ENCODE data around the gene MSRB1. TPM values are rescaled to one million over a fixed set of nuclear protein-coding genes. Genes with fewer than 3 reads are reported as not detected.

MSRB1 gene
- total RNA-seq, 1 experiment from 2014 or later = 18.3 TPM

- Histone ChIP-seq H3K4me2 (ENCODE audit: low read length) (no peak overlapping the region), H3K27ac (ENCODE audit: low read depth, low read length) (no peak overlapping the region), H3K79me2 (ENCODE audit: insufficient read depth, low read length) (peaks cover 36% of the 10 kb centered on the region), H2AFZ (ENCODE audit: low read depth, low read length, poor library complexity, severe bottlenecking) (no peak overlapping the region), H3K27me3 (ENCODE audit: insufficient read depth, low read length) (no peaks in the 10 kb centered on the region), H3K9ac (ENCODE audit: low read length) (no peak overlapping the region), H3K4me3 (replicated peaks in 1 of 2; ENCODE audit: low read depth in 1 of 2, low read length in 2 of 2) (no peak overlapping the region), H3K9me3 (ENCODE audit: control insufficient read depth in 1 of 2, insufficient read depth in 1 of 2, low read depth in 1 of 2, low read length in 2 of 2) (no peaks in the 10 kb centered on the region), H3K36me3 (ENCODE audit: control insufficient read depth in 1 of 2, insufficient read depth in 2 of 2, low read length in 2 of 2) (peaks cover 0 to 41% of the 10 kb centered on the region in 2 experiments; a peak in 2 of 4 replicates), H4K20me1 (ENCODE audit: insufficient read depth) (no peaks in the 10 kb centered on the region), H3K9me2 (ENCODE audit: insufficient read depth) (no peaks in the 10 kb centered on the region), H3K4me1 (ENCODE audit: control insufficient read depth in 1 of 2, insufficient read depth in 2 of 2, low read length in 2 of 2) (peaks cover 21 to 48% of the 10 kb centered on the region in 2 experiments)
- CTCF ChIA-PET = no interaction called here
- no TSS peak for BruUV-seq (replicated peaks)
- RAD21 ChIA-PET (ENCODE audit: low non-redundant PET in 1 of 2, low total read pairs in 2 of 2, uncharacterized antibody in 2 of 2, unreplicated experiment in 2 of 2) = no interaction called here
- intact Hi-C loops (cut with micrococcal nuclease) = no loop called here
- TF ChIP-seq ZBTB33 (IDR thresholded peaks at IDR 0.05; ENCODE audit: extremely low read depth, insufficient replicate concordance, low read length) (no peak), EGR1 (IDR thresholded peaks at IDR 0.05; ENCODE audit: low read depth) (no peak), CTCF (IDR thresholded peaks at IDR 0.05 in 2 of 3, conservative IDR thresholded peaks at IDR 0.05 in 1 of 3; ENCODE audit: borderline replicate concordance in 1 of 3, insufficient read depth in 1 of 3, low read depth in 2 of 3, low read length in 2 of 3) (no peak), RAD21 (IDR thresholded peaks at IDR 0.05; ENCODE audit: low read depth) (no peak), REST (IDR thresholded peaks at IDR 0.05; ENCODE audit: low read depth) (no peak), SP1 (IDR thresholded peaks at IDR 0.05; ENCODE audit: low read depth) (no peak), EZH2phosphoT487 (IDR thresholded peaks at IDR 0.05; ENCODE audit: borderline replicate concordance) (no peak), MAX (IDR thresholded peaks at IDR 0.05) (no peak), CBX3 (IDR thresholded peaks at IDR 0.05; ENCODE audit: low read depth) (no peak)
- ATAC-seq (no peak), DNase-seq (ENCODE audit: low read depth, low spot score) (no peak)
- POLR2A ChIA-PET = interaction anchor here (12.5 kb wide), 1 partner anchor 10 kb away, joined by 104 read pairs; the partner anchor contains the start of genes RNF151 and RPS2
Measured at GRCh38 chr16:1975432-1976215, 32.6 kb upstream of the MSRB1 start.

All from HCT116 (cell line).